8988T (cell line): ENCODE data around the gene ABCA9.

Source experiments
- DNase-seq: peaks from one replicate; pipeline ENCODE4 v3.0.0; 2011

Gene ABCA9

DNA sequence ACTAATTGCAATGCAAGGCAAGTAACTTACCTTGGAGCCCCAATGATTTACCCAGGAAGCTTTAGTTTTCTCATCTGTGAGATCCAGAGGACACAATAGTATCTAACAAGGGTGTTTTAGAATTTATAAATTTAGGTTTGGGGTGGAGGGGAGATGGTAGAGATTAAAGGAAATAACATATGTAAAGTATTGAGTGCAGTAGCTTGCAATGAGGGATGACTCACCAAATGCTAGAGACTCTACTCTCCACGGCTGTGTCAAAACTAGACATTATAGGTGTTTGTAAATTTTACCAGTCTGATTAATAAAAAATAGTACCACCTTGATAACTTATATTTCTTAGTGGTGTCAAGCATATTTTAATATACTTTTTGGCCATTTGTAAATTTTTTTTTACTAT lies 3.7 kb upstream of the ABCA9 start:
- no peak for DNase-seq

DNA sequence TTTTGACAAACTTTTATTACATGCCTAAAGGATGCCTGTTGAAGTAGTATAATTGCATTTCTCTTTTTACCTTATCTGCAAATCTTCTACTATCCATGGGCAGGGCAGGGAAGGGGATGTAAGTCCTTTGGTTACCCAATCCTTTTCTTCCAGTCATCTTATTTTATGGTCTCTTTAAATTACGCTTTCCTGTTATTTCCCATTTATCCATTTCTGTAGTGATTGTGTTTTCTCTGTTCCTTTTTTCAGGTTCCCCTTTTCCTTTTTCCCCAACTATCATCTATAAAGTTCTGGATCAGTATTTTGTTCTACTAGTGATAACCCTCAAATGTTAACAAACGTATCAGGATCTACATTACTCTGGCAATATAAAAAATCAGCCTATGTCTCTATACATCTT lies 3.3 kb upstream of the ABCA9 start:
- DNase-seq = no peak

DNA sequence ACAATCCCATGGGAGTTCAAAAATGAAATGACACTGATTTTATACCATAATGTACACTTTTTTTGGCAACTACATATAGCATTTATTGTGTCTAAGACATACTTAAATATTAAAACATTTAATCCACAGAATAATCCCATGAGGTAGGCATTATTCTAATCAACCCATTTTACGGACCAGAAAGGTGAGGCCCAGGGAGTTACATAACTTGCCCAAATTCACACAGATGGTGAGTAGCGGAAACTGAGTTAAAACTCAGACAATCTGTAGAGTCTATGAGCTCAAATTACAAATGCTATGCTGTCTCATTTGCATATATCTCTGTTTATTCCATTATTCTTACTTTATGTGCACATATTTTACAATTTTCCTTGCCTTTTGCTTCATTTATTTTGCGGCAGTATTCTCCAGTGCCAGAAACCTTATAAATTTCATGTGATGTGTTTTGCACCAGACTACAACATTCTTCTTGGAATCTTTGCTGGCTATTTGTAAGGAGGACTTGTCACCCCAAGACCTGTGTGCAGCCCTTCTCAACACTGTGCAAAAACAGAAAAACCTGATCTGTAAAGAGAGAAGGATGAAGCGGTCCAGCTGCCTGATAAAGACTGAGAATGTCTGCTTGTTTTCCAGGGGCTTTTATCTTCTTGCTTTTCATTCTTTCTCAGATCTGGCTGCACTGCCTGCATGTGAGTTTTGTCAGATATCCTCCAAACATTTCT lies 2.3 kb upstream of the ABCA9 start:
- no peak for DNase-seq

DNA sequence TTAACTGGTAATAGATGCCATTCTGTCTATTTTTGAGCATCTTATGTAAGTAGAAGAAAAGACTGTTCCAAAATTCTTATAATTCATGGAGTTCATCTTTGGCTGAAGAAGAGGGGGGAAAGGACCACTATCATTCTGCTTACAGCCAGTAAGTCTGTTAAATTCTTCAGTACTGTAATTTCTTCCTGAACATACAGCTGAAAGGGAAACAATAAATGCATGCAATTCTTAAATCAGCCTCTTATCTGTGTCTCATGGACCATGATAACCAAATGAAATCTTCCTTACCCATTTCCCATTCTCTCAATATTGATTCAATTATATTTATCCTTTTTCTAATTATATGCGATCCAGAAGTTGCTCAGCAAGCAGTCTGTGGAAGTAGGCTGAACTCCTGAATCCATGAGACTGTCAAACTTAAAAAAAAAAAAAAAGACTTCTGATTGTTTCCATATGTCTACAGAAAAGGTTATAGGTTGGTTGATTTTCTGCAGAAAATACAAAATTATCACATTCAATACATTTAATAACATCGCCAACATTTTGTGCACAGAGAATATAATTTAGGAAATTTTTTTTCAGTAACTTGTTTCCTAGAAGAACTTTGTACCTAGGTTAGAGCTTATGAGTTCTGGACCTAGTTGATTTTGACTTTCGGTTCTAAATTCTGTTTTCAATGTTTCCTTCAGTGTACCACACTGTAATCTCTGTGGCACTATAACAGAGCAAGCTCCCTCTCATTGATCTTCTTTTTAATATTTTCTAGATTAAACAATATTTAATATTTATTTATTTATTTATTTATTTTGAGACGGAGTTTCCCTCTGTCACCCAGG lies 1.2 kb upstream of the ABCA9 start:
- DNase-seq = no peak

DNA sequence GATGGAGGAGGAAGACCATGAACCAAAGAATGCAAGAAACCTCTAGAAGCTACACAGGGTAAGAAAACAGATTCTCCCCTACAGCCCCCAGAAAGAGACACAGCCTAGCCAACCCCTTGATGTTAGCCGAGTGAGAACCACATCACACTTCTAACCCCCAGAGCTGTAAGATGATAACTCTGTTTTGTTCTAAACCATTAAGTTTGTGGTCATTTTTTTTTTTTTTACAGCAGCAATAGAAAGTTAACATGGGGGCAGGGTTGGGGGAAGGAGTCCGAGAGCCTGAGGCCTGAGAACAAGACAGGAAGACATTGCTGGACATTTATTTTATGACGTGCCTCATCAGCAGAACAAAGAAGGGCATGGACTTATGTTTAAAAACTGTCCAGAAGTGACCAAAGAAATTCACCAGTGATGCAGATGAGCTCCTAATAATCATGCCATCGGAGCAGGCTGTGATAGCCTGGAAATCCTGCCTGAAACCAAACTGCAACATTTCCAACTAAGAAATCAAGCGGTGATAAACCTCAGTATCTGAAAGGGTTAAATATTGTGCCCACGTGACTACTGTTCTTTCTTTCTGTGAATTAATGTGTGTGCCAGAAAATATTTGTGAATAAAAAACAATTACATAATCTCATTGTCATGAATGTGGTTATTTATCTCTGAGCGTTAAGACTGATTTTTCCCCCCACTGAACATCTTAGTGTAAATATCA lies 1.1 kb downstream of the ABCA9 start:
- DNase-seq = no peak

DNA sequence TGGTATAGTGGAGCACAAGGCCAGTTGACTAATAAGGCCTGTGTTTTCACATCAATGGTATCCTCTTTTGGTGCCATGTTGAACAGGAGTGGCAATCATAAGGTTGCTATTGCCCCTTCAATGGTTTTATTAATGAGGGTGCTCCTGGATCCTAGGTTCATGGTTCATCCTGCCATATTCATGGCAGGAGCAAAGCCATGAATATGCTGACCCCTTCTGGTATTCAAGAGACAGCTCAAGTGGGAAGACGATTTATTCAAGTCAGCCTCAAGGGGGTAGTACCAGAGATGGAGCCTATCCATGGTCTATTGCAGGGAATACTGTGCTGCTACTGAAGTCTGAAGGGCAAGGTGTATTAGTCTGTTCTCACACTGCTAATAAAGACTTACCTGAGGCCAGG lies 2.6 kb downstream of the ABCA9 start:
- no peak for DNase-seq

DNA sequence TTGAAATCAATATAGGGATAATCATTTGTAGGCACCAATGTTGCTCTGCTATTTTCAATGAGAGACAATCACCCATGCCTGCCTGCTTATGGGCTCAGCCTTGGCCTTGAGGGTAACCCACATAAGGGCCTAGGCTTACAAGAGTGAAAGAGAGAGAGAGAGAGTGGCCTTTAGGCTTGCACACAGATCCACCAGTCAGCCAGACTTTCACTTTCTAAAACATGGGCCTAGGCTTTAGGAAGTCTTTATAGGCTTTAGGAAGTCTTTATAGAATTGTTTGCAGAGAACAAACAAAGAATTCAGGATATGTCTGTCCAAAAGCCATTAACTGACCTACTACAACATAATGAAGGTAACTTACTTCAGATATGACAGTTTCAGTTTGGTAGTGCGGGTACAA lies 3.4 kb downstream of the ABCA9 start:
- DNase-seq = no peak

DNA sequence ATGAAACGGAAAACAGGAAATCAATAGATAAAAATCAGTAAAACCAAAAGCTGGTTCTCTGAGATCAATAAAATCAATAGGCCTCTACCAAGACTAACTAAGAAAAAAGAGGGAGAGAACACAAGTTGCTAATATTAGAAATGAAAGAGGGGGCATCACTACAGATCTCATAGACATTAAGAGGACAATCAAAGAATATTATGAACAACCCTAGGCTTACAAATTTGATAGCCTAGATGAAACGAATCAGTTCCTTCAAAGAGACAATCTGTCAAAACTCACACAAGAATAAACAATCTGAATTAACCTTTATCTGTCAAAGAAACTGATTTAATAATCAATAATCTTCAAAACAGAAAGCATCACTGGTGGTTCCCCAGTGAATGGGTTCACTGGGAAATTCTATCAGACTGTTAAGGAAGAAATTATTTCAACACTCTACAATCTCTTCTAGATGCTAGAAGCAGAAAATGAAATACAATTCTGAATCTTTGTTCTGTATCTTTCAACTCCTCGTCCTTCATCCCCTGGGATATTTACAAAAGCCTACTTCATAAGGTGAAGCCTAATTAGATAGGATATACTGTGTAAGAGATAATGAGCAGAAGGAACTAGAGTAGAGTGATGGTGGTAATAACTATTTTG lies 4.4 kb downstream of the ABCA9 start:
- DNase-seq = no peak

DNA sequence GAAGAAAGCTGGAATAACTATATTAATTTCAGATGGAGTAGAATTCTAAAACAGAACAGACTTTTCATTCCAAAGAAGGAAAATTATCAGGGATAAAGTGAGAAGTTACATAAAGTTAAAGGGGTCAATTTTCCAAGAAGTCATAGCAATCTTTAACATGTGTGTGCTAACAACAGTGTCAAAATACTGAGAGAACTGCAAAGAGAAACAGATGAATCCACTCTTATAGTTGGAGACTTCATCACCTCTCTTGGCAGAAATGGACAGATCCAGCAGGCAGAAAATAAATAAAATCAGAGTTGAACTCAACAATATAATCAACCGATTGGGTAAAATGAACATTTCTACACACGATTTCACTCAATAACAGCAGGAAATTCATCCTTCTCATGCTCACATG lies 5.4 kb downstream of the ABCA9 start:
- no peak for DNase-seq

DNA sequence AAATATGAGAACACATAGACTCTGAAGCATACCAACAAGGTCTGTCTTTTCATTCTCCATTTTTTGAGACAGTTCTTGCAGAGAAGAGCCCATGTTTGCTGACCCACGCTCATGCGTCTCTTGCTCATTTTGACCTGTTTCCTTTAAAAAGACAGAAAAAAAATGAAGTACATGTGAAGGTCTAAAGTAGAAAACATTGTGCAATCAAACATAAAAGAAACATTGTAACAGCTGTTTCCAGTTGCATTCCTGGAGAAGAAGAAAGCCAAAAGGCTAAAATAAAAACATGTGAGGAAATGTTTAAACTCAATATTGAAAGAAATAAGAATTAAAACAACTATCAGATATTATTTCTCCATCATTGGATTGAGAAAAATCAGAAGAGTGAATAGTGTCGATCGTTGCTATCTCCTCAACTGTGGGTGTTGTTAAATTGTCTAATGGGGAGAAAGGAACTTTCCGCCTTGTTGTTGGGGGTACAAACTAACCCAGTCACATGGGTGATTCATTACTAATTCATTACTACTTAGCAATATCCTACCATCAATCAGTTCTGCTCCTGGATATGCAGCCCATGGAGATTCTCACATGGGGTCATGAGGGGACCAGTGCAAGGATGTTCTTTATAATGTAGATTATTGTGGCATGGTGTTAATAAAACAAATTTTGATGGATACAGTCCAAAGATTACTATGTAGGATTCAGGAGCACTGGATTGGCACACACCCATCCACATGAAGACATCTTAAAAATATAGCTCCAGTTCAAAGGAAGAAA lies 9.5 kb downstream of the ABCA9 start:
- no peak for DNase-seq

DNA sequence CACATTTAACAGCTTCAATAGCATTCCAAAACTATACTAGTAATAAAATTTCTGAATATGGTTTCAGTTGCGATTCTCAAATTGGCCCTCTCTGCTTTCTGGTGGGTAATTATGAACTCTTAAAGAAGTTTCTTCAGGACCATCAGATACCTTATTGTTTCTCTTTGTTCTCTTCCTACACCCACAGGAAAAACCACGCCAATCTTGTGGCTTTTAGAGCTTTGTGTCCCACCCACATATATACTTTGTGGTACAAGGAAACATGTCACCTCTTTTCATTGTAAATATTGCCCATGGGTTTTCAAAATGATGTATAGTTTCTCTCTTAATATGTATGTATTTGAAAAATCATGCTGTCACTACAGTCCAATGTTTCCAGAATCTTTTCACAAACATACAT lies 12.1 kb downstream of the ABCA9 start:
- DNase-seq = no peak

DNA sequence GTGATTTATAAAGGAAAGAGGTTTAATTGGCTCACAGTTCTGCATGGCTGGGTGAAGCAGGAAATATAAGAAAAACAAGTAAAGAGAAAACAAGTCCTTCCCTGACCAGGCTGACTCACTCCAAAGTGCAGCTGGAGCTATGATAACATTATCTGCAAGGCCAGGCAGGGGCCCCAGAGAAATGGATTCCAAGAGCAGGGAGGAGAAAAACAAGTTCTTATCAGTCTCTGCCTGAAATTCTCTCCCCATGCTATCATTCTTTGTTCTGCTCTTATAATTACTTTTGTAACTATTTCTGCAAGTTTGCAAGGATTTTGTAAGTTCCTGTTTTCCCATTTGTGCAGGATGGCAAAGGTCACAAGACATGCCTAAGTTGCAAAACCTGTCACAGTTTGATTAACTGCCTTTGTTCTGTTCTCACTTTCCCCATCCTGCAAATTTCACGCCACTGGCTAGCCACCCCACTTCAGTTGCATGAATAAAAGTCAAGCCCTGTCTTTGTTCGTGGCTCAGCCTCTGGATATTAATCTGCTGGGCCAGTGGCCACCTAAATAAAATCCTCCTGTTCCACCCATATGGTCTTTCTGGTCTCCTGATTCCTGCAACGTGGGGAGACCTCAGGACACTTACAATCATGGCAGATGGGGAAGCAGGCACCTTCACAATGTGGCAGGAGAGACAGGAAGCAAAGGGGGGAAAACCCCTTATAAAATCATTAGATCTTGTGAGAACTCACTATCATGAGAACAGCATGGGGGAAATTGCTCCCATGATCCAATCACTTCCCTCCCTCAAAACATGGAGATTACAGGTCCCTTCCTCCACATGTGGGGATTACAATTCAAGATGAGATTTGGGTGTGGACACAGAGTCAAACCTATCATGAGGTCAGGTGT lies 13.1 kb downstream of the ABCA9 start:
- no peak for DNase-seq

DNA sequence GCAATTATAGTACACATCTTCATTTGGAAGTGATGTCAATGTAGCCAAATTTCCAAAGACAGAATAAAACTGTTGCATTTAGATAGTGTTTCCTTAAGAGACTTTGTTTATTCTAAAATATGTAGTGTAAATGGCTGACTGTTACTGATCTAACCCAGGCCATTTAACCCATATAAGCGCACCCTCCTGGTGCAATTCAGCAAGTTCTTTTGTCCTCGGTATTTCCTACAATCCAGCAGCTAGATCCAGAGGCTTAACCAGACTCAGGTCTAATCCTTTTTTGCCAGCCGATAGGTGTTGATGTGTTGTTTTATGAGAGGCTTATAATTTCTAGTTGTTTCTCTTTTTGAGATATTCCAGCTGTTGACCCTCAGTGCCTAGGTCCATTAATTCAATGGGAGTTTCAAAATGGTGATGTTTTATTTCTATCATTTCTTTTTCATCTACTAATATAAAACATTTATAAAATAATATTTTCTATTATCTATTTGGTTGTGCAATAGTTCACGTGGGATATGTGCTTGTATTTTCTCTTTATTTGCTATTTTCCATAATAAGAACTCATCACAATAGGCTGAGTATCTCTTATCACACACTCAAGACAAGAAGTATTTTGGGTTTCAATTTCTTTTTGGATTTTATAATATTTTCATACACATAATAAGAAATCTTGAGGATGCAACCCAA lies 14.5 kb downstream of the ABCA9 start:
- no peak for DNase-seq

DNA sequence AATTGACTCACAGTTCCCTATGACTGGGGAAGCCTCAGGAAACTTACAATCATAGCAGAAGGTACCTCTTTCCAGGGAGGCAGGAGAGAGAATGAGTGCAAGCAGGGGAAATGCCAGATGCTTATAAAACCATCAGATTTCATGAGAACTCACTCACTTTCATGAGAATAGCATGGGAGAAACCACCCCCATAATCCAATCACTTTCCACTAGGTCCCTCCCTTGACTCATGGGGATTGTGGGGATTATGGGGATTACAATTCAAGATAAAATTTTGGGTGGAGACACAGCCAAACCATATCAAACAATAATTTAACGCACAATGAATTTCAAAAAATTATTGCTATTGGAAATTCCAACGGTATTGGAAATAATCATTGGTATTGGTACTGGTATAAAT lies 15.1 kb downstream of the ABCA9 start:
- no peak for DNase-seq

DNA sequence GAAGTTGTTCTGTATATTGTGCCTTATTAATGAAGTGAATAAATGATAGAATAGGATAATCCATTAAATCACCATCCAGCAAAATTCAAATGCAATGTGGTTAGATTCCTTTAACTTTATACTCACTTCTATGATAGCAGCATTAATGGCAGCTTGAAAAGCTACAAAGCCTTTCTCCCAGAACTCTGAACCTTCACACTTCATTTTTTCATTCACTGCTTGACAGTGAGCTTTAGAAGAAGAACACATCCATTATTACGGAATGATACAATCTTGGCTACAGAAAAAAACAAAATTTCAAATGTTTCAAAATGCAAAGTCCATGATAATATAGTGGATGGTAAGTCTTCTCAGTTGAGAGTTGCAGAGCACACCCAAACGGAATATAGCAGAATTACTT lies 16.4 kb downstream of the ABCA9 start:
- DNase-seq = no peak

DNA sequence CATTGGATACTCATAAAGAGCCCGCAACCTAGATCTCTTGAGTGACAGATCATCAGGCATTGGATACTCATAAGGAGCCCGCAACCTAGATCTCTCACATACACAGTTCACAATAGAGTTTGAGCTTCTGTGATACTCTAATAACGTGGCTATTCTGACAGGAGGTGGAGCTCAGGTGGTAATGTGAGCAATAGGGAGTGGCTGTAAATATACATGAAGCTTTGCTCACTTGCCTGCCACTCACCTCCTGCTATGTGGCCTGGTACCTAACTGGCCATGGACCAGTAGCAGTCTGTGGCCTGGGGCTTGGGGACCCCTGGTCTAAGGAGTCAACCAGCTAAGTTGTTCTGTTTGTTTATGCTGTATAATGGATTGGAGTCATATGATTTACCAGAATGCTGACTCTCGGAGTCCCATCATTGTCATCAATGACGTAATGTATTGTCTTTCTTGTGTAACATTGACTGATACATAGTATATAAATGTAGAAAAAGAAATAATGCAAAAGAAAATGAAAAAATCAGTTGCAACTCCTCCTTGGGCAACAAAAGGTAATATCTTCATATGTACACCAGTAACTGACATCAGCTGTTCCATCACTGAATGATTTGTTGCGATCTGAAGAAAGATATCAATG lies 17.5 kb downstream of the ABCA9 start:
- DNase-seq = no peak

DNA sequence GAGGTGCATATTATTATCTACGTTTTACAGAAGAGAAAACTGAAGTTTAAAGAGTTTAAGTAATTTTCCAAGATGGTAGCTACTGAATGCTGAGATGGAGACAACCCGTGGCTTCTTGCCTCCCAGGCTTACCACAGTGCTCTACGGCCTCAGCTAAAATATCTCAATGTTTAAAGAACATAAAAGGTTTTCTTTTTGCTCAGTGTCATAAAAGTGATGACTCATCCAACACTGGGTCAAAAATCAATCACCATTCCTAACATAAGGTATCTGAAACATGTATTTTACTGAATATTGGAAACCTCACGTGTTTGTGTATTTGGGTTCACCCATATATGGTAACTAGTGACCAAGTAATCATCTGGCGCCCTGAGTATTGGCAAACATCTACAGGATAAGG lies 18.4 kb downstream of the ABCA9 start:
- DNase-seq = no peak

DNA sequence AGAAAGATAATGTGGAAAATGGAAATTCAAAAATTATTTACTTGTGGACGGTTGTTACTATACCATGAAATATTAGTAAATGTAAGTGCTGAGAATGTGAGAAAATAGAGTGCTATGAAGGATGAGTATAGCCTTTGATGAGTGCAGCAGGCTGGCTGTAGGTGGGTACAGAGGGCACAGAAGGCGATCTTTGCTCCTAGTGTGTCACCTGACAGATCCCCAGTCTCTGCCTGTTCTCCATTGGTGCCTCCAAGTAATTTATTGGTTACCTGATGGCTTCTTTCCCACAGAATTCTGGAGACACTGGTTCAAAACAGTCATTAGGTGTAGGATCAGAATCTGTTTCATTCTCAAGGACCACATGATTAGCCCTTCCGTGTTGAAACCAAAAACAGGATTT lies 28.9 kb downstream of the ABCA9 start:
- no peak for DNase-seq

DNA sequence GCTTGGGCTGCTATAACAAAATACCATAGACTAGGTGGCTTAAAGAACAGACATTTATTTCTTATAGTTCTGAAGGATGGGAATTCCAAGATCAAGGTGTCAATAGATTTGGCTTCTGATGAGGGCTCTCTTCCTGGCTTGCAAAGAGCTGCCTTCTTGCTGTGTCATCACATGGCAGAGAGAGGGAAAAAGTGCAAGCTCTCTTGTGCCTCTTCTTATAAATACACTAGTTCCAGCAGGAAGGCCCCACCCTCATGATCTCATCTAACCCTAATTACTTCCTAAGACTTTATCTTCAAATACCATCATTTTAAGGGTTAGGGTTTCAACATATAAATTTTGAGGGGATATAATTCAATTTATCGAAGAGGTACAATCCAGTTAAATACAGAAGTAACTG lies 30.6 kb downstream of the ABCA9 start:
- no peak for DNase-seq

DNA sequence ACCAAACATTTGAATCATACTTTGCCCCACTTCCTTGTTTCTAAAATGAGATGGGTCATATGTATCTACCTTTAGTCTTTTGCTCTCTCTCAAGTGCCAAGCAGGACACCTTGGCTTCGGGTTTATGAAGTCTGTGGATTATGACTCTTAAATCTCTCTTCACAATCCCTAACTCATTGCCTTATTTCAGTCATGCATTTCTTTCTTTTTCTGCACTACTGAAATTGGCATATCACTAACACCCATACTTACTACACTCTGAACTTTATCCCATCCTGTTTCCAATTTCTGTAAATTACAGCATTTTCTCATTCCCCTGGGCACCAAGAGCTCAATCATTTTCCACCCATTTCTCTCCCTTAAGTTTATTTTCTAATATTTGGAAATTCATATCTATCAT lies 42.0 kb downstream of the ABCA9 start:
- DNase-seq = no peak
